GM18861 (cell line): Measurements from ENCODE around the gene MCAM.

Source experiments
- ATAC-seq: cut with Tn5 transposase; IDR thresholded peaks from one replicate; pipeline ENCODE4 v1.9.1; 2021; ENCODE audit not compliant: unreplicated experiment

The MCAM gene

DNA sequence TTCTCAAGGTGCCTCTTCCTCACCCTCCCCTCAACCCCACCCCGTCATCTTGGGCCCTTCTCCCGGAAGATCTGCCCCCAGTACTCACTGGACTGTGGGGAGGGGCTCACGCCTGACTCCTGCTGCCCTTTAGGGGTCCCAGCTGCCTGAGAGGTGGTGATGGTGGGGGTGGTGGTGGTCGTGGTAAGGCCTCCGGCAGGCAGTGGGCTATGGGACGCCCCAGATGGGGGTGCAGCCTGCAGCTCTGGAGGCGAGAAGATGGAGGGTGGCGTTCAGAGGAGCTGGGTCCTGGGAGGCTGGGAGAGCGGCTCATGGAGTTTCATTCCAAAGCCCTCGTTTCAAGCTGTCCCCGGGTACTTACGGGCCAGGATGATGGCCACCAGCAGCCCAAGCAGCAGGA is 28.8 kb upstream of the MCAM start:
- ATAC-seq, result no peak

DNA sequence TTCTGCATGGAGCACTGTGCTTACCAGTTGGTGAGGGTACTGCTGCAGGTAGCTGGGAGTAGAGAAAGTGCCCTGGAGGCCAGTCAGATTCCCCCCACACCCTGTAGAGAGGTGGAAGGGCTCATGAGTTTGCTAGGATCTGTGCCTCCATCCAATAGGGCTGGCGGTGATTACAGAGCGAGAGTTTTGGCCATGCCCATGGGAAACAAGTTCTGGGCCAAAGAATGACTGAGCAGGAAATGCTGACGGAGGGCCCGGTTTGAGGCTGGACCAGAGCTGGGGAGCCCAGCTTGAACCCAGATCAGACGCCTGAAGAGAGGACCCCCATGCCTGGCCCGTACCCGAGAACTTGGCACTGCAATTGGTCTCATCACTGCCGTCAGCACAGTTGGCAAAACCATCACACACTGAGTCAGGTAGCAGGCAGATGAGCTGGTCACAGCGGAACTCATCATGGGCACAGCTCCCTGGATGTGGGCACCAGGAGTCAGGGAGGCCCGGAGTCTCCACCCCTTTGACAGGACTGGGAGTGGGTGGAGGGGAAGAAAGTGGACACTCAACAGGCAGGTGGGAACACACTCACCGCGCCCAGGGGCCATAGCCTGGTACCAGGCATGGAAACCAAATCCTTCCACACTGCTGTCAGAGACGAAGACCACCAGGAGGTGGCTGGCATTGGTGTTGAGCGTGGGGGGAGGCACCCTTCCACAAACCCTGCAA is 27.5 kb upstream of the MCAM start:
- no peak for ATAC-seq

DNA sequence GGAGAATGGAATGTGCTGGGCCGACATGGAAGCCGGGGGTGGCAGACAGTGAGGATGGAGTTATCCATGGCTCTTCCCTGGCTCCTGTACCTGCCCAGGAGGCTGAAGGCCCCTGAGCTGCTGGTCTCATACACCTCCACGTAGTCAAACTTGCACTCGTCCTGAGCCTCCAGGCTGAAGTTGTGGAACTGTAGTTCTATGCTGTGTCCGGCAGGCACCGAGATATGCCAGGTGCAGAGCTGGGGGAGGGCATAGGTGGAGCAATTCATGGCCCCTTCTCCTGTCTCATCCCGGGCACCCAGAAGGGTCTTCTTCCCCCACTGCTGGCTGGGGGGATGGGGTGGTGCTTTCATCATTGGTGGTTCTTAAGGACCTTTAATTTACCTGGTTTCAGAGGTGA is 26.8 kb upstream of the MCAM start:
- no peak for ATAC-seq

DNA sequence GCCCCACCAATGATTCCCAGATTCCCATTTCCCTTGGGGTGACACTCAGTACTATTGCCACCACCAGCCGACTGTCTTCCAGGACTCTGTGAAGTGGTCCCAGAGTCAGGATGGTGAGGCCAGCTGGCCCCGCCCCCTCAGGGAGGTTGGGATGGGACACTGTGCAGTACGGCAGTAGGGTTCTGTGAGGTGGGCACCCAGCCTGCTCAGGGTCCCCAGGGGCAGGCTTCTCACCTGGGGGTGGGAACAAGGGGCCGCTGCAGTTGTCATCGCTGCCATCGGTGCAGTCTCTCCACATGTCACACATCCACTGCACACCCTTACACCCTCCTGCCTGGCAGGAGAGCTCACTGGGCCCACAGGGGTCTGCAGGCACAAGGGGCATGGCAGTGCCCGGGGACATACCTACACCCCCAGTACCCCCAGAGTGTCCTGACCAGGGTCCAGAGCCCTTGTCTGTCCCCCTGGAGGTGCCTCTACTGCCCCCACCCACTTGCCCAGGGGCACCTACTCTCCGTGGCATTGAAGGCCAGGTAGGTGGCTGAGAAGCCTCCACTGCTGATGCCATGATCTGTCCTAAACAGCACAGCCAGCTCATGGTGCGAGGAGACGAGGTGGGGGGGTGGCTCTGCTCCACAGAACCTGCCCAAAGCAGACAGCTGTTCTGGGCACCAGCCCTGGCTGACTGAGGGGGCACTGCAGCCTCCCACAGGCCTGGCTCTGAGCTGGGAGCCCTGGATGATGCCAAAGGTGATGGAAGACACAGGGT is 25.6 kb upstream of the MCAM start:
- ATAC-seq, result no peak

DNA sequence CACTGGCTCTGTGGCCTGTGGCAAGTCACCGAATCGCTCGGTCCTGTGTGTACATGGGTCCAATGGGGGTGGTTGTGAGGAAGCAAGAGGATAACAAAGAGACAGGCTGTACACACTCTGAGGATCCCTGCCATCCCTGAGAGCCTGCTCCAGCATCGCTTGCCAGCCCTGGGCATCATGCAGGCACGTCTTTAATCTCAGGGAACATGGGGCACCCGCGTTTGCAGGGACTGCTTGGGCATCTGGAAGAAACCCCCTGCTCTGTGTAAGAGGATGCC is 25.0 kb upstream of the MCAM start:
- ATAC-seq, result no peak

DNA sequence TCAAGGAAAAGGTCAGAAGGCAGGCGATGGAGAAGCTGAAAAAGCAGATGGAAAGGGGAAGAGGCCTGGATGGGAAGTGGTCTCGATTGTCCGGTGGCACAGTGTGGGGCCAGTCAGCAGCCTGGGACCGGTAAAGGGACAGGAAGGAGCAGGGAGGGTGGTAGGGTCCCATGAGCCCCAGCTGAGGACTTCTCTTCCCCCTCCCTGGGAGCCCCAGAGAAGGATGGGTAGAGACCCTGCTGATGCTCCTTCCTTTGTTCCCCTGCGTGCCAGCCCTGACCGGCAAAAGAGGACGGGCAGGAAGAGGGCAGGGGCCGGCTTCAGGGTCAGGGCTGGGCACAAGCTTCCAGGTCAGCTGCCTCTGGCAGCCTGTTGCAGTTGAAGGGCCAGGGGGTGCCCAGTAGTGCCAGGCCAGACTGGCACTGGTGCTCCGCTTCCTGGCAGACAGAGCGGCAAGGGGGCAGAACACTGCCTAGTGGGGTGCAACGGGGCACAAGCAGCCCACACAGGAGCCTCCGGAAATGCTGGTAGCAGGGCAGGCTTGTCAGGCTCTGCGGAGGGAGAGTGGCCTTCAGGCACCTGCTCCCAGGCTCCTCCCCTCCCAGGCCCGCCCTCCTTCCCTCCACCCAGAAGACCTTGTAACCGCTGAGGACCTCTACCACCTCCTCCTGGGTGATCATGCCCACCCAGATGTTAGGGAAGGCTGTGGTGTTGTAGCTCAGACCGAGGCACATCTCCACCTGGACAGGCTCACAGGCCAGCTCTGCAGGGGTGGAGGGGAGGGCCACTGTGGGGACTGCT is 24.5 kb upstream of the MCAM start:
- ATAC-seq, result no peak

DNA sequence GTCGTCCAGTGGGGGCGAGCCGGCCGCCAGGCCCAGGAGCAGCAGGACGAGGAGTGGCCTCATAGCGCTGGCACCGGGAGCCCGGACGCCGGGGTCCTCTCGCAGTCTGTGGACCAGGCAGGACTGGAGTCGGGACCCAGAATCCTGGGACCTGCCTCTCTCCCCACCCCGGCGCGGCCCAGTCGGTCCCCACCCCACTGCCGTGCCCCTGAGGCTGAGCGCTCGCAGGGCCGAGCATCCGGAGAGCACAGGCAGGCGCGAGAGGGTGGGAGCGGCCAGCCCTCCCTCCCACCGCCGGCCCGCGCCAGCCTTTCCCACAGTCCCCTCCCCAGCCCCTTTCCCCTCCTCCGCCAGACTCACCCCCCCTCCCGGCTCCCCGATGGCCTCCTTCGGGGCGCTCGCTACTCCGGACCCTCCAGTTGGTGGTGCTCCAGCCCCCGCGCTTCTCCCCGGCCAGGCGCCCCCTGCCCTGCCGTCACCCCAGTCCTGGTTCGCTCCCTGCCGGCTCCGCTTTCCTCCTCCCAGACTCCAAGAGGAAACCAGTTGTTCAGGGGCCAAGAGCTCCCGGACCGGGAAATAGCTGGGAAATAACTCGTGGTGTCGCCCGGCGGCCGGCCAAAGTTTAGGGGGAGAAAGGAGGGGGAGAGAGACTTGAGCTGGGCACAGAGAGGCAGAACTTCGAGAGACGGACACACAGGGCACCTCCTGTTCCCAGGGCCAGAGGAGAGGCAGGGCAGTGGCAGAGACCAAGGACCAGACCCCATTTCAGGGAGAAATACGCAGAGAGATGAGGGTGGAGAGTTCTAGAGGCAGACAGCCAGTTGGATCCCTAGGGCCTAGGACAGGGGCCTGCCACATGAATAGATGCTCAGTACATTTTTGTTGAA is 23.6 kb upstream of the MCAM start, which contains the start of gene C1QTNF5:
TSS of gene C1QTNF5 (minus strand) at position 549 of the 887 bp plus-strand sequence. CDS start at position 63, 486 bp downstream.
- no peak for ATAC-seq

DNA sequence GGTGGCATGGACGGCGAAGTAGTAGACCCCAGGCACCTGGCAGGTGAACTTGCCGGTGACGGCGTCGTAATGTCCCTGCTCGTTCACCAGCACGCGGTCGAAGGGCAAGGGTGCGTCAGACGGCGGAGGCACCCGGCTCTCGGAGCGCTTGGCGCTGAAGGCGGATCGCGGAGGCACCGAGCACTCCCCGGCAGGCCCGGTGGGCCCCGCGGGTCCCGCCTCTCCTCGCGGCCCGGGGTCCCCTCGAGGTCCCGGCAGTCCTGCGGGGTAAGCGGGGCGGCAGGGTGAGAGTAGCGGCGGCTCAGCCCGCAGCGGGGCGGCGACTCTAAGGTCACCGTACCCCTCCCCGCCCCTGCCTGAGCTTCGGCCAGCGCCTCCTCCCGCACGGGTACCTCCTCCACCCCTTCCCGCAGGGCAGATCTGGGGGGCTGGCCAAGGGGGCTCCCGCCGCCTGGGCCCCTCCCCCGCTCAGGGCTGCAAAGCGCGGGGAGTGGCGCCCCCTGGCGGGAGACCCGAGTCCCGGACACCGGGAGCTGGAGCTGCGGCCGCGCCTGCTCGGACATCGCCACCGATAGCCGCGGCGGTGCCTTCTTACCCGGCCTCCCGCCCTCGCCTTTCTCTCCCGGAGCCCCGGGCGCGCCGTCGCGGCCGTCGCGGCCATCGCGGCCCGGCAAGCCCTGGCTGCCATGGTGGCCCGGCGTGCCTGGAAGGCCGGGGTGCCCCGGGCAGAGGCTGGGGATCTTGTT is 22.8 kb upstream of the MCAM start:
- no peak for ATAC-seq

DNA sequence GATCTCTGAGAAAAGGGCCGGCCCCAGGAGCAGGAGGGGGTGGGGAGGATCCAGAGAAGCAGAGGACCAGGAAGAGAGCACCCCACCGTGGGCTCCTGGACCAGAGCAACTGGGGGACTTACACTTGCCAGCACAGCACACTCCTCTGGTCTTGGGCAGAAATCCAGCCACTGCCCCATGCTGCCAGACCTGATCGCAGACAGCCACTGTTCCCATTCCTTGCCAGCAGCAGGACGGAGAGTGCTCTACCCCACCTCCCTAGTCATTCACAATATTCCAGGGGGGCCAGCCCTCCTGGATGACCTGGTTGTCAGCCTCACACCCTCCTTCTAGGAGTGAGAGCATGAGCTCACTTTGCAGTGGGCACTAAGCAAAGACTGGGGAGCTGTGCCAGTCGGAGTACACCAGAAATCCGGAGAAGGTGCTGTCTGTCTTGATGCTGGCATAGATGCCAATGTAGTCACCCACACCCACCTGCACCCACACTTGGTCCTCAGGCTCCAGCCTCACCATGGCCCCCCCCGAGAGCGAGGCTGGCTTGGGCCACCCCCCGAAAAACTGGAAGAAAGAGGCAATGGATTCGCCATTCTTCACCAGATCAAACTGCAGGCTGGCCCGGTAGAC is 22.1 kb upstream of the MCAM start:
- no peak for ATAC-seq

DNA sequence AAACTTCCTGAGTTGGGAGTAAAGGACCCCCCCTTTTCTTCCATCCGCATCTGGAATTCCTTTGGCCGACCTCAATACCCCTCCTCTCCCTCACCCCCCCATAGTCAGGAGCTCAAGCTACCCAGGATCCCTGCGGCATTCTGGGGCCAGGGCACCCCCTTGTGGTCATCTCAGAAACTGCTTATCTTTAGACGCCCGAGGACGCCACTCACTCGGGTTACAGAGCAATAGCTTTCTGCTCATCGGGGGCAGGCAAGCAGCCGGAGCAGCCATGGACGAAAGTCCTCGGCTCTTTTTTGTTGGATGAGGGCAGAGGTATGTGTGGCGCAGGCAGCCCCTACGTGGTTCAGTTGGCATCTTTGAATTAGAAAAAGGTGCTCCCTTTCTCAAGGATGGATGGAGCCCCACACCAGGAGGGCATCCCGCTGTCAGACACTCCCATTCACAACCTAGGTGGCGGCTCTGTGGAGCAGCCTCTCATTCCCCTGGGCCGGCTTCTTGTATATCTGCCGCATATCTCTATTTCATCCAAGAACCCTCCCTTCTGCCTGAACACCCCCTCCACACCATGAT is 21.5 kb upstream of the MCAM start:
- ATAC-seq, result no peak

DNA sequence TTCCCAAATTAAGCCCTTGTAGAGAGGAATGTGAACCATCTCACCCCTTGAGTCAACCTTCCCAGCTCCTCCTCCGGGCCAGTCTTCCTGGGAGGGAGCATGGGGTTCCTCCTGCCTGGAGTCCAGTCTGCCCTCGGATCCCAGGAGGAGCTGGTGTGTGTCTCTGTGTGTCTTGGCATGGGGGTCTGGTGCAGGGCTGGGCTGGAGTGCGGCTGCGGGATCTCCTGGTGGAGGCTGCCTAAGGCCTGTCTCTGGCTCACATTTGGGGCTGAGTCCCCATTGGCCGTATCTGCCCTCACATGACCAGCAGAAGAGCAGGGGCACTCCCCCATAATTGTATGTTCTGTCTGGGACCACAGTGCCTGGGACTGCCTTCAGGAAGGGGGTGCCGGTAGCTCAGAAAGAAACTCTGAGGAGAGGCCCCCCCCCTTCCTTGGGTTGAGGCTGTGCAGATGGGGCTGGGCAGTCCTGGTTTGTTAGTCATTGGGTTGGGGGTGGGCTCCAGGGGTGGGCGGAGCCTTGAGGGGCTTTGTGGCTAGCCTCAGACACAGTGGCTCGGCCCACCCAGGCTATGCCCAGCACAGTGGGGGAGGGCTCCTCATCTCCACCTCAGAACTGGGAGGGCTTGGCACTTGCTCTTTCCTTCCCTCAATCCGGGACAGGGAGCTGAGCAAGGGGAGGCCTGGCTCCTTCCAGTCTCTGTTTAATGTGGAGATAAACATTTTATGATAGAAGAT is 20.8 kb upstream of the MCAM start:
- no peak for ATAC-seq

DNA sequence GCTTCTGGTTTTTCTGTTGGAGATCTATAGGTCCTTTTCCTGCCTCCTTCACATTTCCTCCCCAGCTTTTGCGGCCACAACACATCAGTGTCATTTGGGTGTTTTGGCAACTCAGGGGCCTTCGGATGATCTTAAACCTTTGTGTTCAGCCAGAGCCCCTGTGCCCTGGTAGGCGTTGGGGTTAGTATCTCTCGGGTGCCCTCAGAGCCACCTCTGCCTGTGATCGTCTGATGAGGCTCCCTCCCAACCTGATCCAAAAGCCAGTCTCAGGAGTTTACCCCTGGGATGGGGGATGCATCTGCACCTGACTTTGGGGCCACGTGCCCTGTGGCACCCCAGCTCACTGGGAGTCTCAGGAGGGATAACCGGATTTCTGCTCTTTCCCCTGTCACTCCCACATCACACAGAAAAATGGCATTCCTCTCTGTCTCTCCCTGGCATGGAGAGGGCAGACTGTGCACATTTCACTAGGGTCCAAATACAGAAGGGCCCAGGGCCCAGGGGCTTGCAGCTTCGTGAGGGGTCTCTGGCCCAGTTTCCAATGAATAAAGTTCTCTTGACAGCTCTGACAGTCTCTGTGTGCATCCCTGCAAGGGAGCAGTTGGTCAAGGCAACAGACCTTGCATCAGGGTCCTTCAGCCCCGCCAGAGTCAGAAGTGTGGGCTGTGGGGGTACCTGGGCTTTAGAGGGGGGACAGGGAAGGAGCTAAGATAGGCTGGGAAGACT is 20.0 kb upstream of the MCAM start:
- ATAC-seq, result no peak

DNA sequence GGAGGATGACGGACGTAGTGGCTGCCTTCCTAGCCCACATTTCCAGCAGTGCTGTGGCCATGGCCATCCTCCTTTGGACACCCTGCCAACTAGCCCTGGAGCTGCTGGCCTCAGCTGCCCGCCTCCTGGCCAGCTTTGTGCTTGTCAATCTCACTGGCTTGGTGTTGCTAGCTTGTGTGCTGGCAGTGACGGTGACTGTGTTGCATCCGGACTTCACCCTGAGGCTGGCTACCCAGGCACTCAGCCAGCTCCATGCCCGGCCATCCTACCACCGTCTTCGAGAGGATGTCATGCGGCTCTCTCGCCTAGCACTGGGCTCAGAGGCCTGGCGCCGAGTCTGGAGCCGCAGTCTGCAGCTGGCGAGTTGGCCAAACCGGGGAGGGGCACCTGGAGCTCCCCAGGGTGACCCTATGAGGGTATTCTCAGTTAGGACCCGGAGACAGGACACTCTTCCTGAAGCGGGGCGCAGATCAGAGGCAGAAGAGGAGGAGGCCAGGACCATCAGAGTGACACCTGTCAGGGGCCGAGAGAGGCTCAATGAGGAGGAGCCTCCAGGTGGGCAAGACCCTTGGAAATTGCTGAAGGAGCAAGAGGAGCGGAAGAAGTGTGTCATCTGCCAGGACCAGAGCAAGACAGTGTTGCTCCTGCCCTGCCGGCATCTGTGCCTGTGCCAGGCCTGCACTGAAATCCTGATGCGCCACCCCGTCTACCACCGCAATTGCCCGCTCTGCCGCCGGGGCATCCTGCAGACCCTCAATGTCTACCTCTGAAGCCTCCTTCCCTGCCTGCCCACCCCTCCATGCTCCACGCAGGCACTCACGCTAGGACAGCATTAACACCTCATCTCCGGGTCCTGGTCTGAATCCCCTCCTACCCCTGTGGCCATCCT is 19.0 kb upstream of the MCAM start:
- ATAC-seq, result no peak

DNA sequence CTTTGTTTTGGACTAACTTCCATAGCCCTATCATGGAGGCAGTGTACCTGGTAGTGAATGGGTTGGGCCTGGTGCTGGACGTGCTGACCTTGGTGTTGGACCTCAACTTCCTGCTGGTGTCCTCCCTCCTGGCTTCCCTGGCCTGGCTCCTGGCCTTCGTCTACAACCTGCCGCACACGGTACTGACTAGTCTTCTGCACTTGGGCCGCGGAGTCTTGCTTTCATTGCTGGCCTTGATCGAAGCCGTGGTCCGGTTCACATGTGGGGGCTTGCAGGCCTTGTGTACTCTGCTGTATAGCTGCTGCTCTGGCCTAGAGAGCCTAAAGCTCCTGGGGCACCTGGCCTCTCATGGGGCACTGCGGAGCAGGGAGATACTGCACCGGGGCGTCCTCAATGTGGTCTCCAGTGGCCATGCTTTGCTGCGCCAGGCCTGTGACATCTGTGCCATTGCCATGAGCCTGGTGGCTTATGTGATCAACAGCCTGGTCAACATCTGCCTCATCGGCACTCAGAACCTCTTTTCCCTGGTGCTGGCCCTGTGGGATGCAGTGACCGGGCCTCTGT is 18.2 kb upstream of the MCAM start:
- no peak for ATAC-seq

DNA sequence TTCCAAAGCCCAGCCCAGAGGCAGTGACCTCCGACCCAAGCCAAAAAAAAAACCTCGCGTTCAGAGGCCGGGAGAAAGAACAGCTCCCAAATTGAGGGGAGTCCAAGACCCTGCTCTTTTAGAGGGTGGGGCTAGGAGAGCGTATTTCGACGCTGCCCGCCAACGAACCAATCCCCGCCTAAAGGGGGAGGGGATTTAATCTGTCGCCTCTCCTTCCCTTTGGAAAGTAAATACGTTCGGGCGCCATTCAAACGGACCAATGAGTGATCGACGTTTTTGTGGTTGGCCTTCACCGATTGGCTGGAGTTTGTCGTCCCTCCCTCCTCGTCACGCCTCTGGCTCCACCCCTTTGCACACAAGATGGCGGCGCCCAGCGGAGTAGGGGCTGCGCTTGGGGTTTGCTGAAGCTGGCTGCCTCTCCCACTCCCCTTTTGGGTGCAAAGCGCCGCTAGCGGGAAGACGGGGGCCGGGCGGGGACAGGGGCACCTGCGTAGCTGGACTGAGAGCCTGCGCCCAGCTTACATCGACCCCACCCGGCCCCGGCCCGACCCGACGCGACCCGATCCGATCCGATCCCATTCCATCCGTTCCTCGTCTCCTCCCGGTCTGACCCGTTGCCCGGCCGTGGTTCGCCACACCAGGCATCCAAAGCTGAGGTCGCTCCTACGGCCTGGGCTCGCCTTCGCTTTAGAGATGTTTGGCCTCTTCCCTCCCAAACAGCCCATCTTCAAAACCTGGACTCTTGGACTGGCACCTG is 17.4 kb upstream of the MCAM start, which contains the start of gene RNF26:
TSS of gene RNF26 (plus strand) at position 354 of the 757 bp plus-strand sequence. CDS start 596 bp downstream, outside the sequence.
- ATAC-seq, result peak; percentile 85
